Activated CD8-positive, alpha-beta T cell treated with anti-CD3 and anti-CD28 coated beads for 36 hours (primary cell): ENCODE measurements around the gene TMEM161B. TPM values are rescaled to one million over a fixed set of nuclear protein-coding genes. Genes with fewer than 3 reads are reported as not detected.

Experiments used
- ATAC-seq: fragments of 200-7000 bp; cut with Tn5 transposase; one replicate; pipeline ENCODE4 v1.10.0; 2021; ENCODE audit warnings: mild to moderate bottlenecking, moderate library complexity
- CTCF ChIA-PET: fragments of 350-600 bp; sonication (Branson Sonifier 250); formaldehyde crosslinking; loops from one replicate; lab custom pipeline; 2021; ENCODE audit warnings: antibody characterized with exemption; lab: Charles Lee
- POLR2A ChIA-PET: fragments of 350-600 bp; sonication (Branson Sonifier 250); formaldehyde crosslinking; loops from one replicate; lab custom pipeline; 2021; ENCODE audit warnings: antibody characterized with exemption; lab: Charles Lee
- DNase-seq: peaks from one replicate; pipeline ENCODE4 v3.0.0-alpha.2; 2020
- H3K27ac Mint-ChIP-seq: one replicate; pipeline ENCODE4 v1.8.0; 2021; ENCODE audit warnings: mild to moderate bottlenecking, mixed read lengths
- H3K27me3 Mint-ChIP-seq: one replicate; pipeline ENCODE4 v1.8.0; 2021; ENCODE audit warnings: mixed read lengths
- H3K36me3 Mint-ChIP-seq: one replicate; pipeline ENCODE4 v1.8.0; 2021; ENCODE audit warnings: low read depth, mixed read lengths
- H3K4me1 Mint-ChIP-seq: one replicate; pipeline ENCODE4 v1.8.0; 2021; ENCODE audit warnings: low read depth, mixed read lengths
- H3K4me3 Mint-ChIP-seq: one replicate; pipeline ENCODE4 v1.8.0; 2021; ENCODE audit warnings: mild to moderate bottlenecking, moderate library complexity, mixed read lengths
- H3K9me3 Mint-ChIP-seq: one replicate; pipeline ENCODE4 v1.8.0; 2021; ENCODE audit warnings: mixed read lengths
- intact Hi-C: fragments of 100-400 bp; cut with micrococcal nuclease; formaldehyde crosslinking; loops from one replicate; pipeline ENCODE4 v1.10.0; 2022
- total RNA-seq, 2 experiments: library from RNA; stranded (reverse); gene quantifications; one replicate each; pipeline ENCODE4 v1.2.3, GENCODE V29; 2021
- TF ChIP-seq, protein P1 (sequence below): fragments of 200-600 bp; IDR thresholded peaks from one replicate; pipeline ENCODE4 v1.8.0; 2022; ENCODE audit warnings: antibody characterized with exemption, mild to moderate bottlenecking

Gene TMEM161B
- total RNA-seq, 2 experiments from 2014 or later = 20.6 to 21.5 TPM

DNA sequence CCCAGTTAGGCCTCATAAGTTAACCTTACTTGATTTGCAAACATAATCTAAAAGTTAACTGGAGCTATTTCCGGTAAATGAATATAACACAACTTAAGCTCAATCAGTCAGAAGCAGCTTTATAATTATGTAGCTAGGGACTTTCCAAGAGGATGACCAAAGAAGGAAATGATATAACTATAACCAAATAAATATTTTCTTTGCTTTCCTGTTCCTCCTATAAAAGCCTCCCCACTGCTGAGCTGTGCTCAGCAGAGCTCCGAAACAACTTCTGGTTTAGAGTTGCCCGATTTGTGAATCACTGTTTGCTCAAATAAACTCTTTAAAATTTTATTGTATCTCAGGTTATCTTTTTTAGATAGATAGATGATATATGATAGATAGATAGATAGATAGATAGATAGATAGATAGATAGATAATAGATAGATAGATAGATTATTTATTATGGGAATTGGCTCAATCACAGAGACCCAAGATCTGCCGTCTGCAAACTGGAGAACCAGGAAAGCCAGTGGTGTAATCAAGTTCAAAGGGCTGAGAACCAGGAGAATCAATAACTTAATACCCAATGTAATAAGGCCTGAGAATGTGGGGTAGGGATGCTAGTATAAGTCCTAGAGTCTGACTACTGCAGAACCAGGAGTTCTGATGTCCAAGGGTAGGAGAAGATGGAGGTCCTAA lies 19.3 kb upstream of the TMEM161B start:
- peaks cover 30% of the 10 kb centered on the region for H3K36me3 Mint-ChIP-seq
- POLR2A ChIA-PET = no interaction called here
- no peak overlapping the region for H3K27ac Mint-ChIP-seq

DNA sequence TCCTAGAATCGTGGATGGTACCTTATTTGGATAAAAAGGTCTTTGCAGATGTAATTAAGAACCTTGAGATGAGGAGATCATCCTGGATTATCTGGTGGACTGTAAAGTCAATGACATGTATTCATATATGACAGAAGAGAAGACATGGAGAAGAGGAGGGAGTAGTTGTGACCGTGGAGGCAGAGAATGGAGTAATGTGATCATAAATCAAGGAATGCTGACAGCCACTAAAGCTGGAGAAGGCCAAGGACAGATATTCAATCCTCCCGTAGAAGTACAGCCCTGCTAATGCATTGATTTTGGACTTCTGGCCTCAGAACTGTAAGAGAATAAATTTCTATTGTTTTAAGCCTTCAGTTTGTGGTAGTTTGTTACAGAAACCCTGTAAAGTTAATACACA lies 18.7 kb upstream of the TMEM161B start:
- ChIA-PET POLR2A (no interaction called here), CTCF (no interaction called here)
- Mint-ChIP-seq H3K27me3 (no peaks in the 10 kb centered on the region), H3K36me3 (peaks cover 35% of the 10 kb centered on the region), H3K9me3 (no peaks in the 10 kb centered on the region), H3K27ac (no peak overlapping the region), H3K4me1 (no peaks in the 10 kb centered on the region), H3K4me3 (no peak overlapping the region)
- intact Hi-C loops = no loop called here
- DNase-seq (no peak), ATAC-seq (no peak)
- TF ChIP-seq, protein P1, sequence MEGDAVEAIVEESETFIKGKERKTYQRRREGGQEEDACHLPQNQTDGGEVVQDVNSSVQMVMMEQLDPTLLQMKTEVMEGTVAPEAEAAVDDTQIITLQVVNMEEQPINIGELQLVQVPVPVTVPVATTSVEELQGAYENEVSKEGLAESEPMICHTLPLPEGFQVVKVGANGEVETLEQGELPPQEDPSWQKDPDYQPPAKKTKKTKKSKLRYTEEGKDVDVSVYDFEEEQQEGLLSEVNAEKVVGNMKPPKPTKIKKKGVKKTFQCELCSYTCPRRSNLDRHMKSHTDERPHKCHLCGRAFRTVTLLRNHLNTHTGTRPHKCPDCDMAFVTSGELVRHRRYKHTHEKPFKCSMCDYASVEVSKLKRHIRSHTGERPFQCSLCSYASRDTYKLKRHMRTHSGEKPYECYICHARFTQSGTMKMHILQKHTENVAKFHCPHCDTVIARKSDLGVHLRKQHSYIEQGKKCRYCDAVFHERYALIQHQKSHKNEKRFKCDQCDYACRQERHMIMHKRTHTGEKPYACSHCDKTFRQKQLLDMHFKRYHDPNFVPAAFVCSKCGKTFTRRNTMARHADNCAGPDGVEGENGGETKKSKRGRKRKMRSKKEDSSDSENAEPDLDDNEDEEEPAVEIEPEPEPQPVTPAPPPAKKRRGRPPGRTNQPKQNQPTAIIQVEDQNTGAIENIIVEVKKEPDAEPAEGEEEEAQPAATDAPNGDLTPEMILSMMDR = no peak

More for the DNA sequence above, 19.3 kb upstream of the TMEM161B start:
- ATAC-seq = no peak
- H3K9me3 Mint-ChIP-seq = no peaks in the 10 kb centered on the region
- no peaks in the 10 kb centered on the region for H3K4me1 Mint-ChIP-seq
- no peak for DNase-seq
- no peaks in the 10 kb centered on the region for H3K27me3 Mint-ChIP-seq
- CTCF ChIA-PET = no interaction called here
- intact Hi-C loops = no loop called here
- TF ChIP-seq, protein P1 = no peak
- H3K4me3 Mint-ChIP-seq = no peak overlapping the region

DNA sequence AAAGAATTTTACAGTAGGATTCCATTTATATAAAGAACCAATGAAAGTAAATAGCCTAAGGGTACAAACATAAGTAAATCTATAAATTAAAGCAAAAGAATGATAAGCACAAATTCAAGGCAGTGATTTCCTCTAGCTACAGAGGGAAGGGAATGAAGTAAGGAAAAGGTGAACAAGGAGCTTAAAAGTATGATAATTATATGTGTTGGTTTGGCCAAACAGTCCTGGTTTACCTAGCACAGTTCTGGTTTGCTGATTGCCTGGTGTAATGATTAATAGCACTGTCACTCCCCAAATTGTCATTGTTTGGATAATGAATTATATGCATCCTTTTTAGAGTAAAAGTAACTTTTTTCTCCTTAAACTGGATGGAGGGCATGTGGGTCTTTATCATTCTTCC lies 15.0 kb upstream of the TMEM161B start:
- Mint-ChIP-seq H3K27ac (no peak overlapping the region), H3K27me3 (no peaks in the 10 kb centered on the region), H3K36me3 (peaks cover 34% of the 10 kb centered on the region), H3K9me3 (no peaks in the 10 kb centered on the region), H3K4me3 (no peak overlapping the region), H3K4me1 (peaks cover 2% of the 10 kb centered on the region)
- intact Hi-C loops = no loop called here
- ATAC-seq (no peak), DNase-seq (no peak)
- TF ChIP-seq, protein P1 = no peak
- ChIA-PET CTCF (no interaction called here), POLR2A (no interaction called here)

DNA sequence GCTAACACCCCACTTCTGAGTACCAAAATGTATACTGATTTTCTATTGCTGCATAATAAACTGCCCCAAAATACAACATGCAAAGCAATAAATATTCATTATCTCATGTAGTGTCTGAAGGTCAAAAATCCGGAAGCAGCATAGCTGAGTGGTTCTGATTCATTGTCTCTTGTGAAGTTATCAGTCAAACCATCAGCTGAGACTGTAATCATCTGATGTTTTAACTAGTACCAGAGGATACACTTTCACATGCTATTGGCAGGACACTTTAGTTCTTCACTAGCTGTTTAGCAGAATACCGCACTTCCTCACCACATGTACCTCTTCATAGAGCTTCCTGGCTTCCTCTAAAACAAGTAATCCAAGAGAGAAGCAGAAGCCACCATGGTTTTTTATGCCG lies 12.7 kb upstream of the TMEM161B start:
- TF ChIP-seq, protein P1 = no peak
- Mint-ChIP-seq H3K9me3 (no peaks in the 10 kb centered on the region), H3K27ac (no peak overlapping the region), H3K36me3 (peaks cover 39% of the 10 kb centered on the region), H3K4me1 (peaks cover 2% of the 10 kb centered on the region), H3K27me3 (no peaks in the 10 kb centered on the region), H3K4me3 (no peak overlapping the region)
- ATAC-seq = no peak
- no peak for DNase-seq
- POLR2A ChIA-PET = no interaction called here
- intact Hi-C loops = no loop called here
- CTCF ChIA-PET = interaction anchor here (1.4 kb wide), 1 partner anchor 409 kb away, joined by 5 read pairs; no protein-coding TSS in a partner anchor

DNA sequence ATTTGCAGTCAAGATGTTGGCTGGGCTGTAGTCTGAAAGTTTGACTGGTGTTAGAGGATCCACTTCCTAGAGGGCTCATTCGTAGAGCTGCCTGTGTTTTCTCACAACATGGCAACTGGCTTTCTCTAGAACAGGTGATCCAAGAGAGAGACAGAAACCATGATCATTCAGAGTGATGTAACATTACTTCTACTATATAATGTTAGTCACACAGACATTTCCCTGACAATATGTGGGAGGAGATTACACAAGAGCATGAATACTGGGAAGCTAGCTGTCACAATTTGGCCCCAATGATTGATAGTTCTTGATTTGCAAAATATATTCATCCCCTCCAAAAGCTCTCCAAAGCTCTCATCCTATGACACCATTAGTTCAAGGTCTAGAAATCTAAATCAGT lies 10.9 kb upstream of the TMEM161B start:
- no peak for DNase-seq
- no peak overlapping the region for H3K27ac Mint-ChIP-seq
- H3K4me3 Mint-ChIP-seq = no peak overlapping the region
- H3K4me1 Mint-ChIP-seq = peaks cover 8% of the 10 kb centered on the region
- intact Hi-C loops = no loop called here
- peaks cover 54% of the 10 kb centered on the region for H3K36me3 Mint-ChIP-seq
- H3K27me3 Mint-ChIP-seq = no peaks in the 10 kb centered on the region
- no peaks in the 10 kb centered on the region for H3K9me3 Mint-ChIP-seq
- ChIA-PET POLR2A (no interaction called here), CTCF (no interaction called here)
- ATAC-seq = no peak
- TF ChIP-seq, protein P1 = no peak
